GM23248 (cell line): ENCODE measurements around the gene GOLGA6L6. TPM values are rescaled to one million over a fixed set of nuclear protein-coding genes. Genes with fewer than 3 reads are reported as not detected.
"Not testable (repeated sequence)": the region's sequence is repeated elsewhere in the genome, so short reads cannot be mapped to it uniquely, and the experiment has no call there.

ENCODE experiments used
- DNase-seq: peaks from one replicate; pipeline ENCODE4 v3.0.0-alpha.2; 2015
- H2AFZ ChIP-seq: fragments of 200-600 bp; sonication (generic); 2 replicates; pipeline ENCODE4 v1.6.1; 2016; ENCODE audit warnings: antibody characterized with exemption
- H3F3A ChIP-seq: fragments of 200-600 bp; sonication (generic); 2 replicates; pipeline ENCODE4 v1.6.1; 2016; ENCODE audit warnings: mild to moderate bottlenecking, antibody characterized with exemption, mixed run types; ENCODE audit not compliant: insufficient read depth
- H3K27ac ChIP-seq: fragments of 200-600 bp; sonication (generic); 2 replicates; pipeline ENCODE4 v1.5.1; 2016; ENCODE audit warnings: mild to moderate bottlenecking
- H3K27me3 ChIP-seq: fragments of 200-600 bp; sonication (generic); replicated peaks from 2 replicates; pipeline ENCODE4 v1.6.1; 2016; ENCODE audit warnings: mild to moderate bottlenecking; ENCODE audit not compliant: insufficient read depth
- H3K36me3 ChIP-seq: fragments of 200-600 bp; sonication (generic); 2 replicates; pipeline ENCODE4 v1.6.1; 2016; ENCODE audit warnings: low read depth, mild to moderate bottlenecking
- H3K4me1 ChIP-seq: fragments of 200-600 bp; sonication (generic); 2 replicates; pipeline ENCODE4 v1.6.1; 2016; ENCODE audit warnings: mild to moderate bottlenecking; ENCODE audit not compliant: insufficient read depth
- H3K4me2 ChIP-seq: fragments of 200-600 bp; sonication (generic); one replicate; pipeline ENCODE4 v1.6.1; 2016; ENCODE audit warnings: mild to moderate bottlenecking; ENCODE audit not compliant: unreplicated experiment
- H3K4me3 ChIP-seq: fragments of 200-600 bp; sonication (generic); 2 replicates; pipeline ENCODE4 v1.5.1; 2016; ENCODE audit warnings: mild to moderate bottlenecking
- H3K79me2 ChIP-seq: fragments of 200-600 bp; sonication (generic); 2 replicates; pipeline ENCODE4 v1.6.1; 2016; ENCODE audit warnings: mild to moderate bottlenecking; ENCODE audit not compliant: insufficient read depth
- H3K9ac ChIP-seq: fragments of 200-600 bp; sonication (generic); 2 replicates; pipeline ENCODE4 v1.6.1; 2016; ENCODE audit warnings: mild to moderate bottlenecking
- H3K9me2 ChIP-seq: fragments of 200-600 bp; sonication (generic); 2 replicates; pipeline ENCODE4 v1.6.1; 2016; ENCODE audit warnings: mixed run types, mild to moderate bottlenecking, moderate library complexity; ENCODE audit not compliant: insufficient read depth
- H3K9me3 ChIP-seq: fragments of 200-600 bp; sonication (generic); one replicate; pipeline ENCODE4 v1.6.1; 2017; ENCODE audit warnings: low read depth
- H4K20me1 ChIP-seq: fragments of 200-600 bp; sonication (generic); 2 replicates; pipeline ENCODE4 v1.6.0; 2016; ENCODE audit not compliant: insufficient read depth
- WGBS, 2 experiments: methylation state at CpG; one replicate each; pipeline ENCODE4 v1.1.6; 2015 to 2017; ENCODE audit warnings: low lambda C conversion rate in 2 of 2, low coverage in 1 of 2; ENCODE audit errors: missing lambda C conversion rate in 2 of 2; 5-methylcytosine and 5-hydroxymethylcytosine counted together
- in situ Hi-C: fragments of 300-500 bp; cut with MboI; formaldehyde crosslinking; loops from 2 replicates; pipeline ENCODE4 v1.15.0; 2020
- polyA plus RNA-seq: library from polyadenylated mRNA; unstranded; fragments of >200 nt; fragmentation: Nextera tagmentation; extraction: Ambion mirVana; gene quantifications from 2 replicates; pipeline ENCODE4 v1.2.1, GENCODE V29; 2016
- total RNA-seq: library from RNA; depleted of rRNA; stranded (reverse); fragments of >200 nt; shearing (Covaris generic); gene quantifications from 2 replicates; pipeline ENCODE4 v1.2.3, GENCODE V29; 2014

GOLGA6L6 gene
- total and polyA plus RNA-seq, 2 experiments from 2014 or later: not detected

- H4K20me1 ChIP-seq, H3K9me2 ChIP-seq, H3K27me3 ChIP-seq, H3K9ac ChIP-seq, H3K79me2 ChIP-seq, H3F3A ChIP-seq, H3K4me2 ChIP-seq, H2AFZ ChIP-seq, in situ Hi-C loops, H3K4me3 ChIP-seq, H3K27ac ChIP-seq, H3K4me1 ChIP-seq, H3K9me3 ChIP-seq, H3K36me3 ChIP-seq, DNase-seq: not testable (repeated sequence)
- WGBS, 2 experiments: 71 to 73% methylated on average over 5 to 15 of the region's 19 CpGs
Measured at GRCh38 chr15:20551289-20551688, 9.7 kb upstream of the GOLGA6L6 start.

GRCh38 chr15:20505926-20506658 is 35.5 kb downstream of the GOLGA6L6 start:
- H2AFZ ChIP-seq, in situ Hi-C loops, H3K4me1 ChIP-seq, H3K9me3 ChIP-seq, H3F3A ChIP-seq, H3K4me2 ChIP-seq, DNase-seq, H3K9ac ChIP-seq, H3K27ac ChIP-seq, H3K4me3 ChIP-seq, H4K20me1 ChIP-seq, H3K9me2 ChIP-seq, H3K27me3 ChIP-seq, H3K79me2 ChIP-seq, H3K36me3 ChIP-seq: not testable (repeated sequence)
- no CpG with 5 or more reads among the region's 87 CpGs for WGBS, 2 experiments

GRCh38 chr15:20502839-20503238 is 38.8 kb downstream of the GOLGA6L6 start:
- H2AFZ ChIP-seq, H3K9me3 ChIP-seq, in situ Hi-C loops, DNase-seq, H4K20me1 ChIP-seq, H3K79me2 ChIP-seq, H3K4me3 ChIP-seq, H3K9ac ChIP-seq, H3F3A ChIP-seq, H3K36me3 ChIP-seq, H3K27me3 ChIP-seq, H3K4me2 ChIP-seq, H3K4me1 ChIP-seq, H3K9me2 ChIP-seq, H3K27ac ChIP-seq: not testable (repeated sequence)
- WGBS, 2 experiments: no CpG with 5 or more reads among the region's 3 CpGs

DNA sequence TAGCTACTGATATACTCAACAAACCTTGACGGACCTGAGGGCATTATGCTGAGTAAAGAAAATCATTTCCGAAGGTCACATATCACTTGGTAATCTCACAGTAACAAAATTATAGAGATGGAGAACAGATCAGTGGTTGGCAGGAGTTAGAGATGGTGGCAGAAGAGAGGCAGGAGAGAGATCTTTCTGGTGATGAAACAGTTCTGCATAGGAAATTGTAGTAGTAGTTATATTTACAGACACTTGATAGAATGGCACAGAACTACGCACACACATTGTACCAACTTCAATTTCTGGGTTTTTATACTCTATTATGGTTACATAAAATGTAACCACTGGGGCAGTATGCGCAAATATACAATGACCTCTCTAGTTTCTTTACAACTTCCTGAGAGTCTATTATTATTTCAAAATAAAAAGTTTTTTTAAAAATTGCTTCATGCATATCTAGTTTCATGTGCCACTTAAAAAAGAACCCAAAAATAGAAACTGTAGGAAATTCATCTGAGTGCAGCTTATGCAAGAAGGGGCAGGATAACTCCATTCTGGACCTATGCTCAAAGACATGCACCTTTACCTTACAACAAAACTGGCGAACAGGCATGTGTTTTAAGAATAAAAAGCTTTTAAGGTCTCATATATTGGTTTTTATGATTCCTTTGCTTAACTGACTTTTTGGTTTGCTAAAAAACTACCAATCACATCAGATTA is 39.9 kb downstream of the GOLGA6L6 start:
- H4K20me1 ChIP-seq, H3K9me2 ChIP-seq, H3K79me2 ChIP-seq, in situ Hi-C loops, DNase-seq, H3K27ac ChIP-seq, H3K9me3 ChIP-seq, H3K4me3 ChIP-seq, H3K9ac ChIP-seq, H3F3A ChIP-seq, H3K4me1 ChIP-seq, H3K4me2 ChIP-seq, H3K27me3 ChIP-seq, H3K36me3 ChIP-seq, H2AFZ ChIP-seq: not testable (repeated sequence)
- WGBS, 2 experiments: no CpG with 5 or more reads among the region's 5 CpGs

DNA sequence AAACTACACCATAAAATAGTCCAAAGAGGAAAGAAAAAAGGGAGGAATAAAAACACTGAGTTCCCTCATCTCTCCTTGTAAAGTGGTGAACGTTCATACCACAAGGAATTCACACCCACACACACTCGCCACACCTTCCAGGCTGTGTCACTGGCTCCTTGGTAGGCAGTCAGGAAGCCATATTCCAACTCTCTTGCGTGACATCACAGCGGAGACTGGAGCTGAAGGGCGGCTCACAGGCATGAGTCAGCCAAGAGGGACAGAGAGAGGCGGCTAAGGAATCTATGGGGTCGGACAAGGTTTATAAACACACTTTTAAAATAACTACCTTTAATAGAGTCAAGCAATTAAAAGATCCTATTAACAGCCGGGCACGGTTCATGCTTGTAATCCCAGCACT is 43.8 kb downstream of the GOLGA6L6 start:
- H3K36me3 ChIP-seq, H3K4me1 ChIP-seq, H3K79me2 ChIP-seq, H4K20me1 ChIP-seq, DNase-seq, H3K9ac ChIP-seq, H3K4me2 ChIP-seq, H2AFZ ChIP-seq, H3K9me3 ChIP-seq, H3K27ac ChIP-seq, in situ Hi-C loops, H3K27me3 ChIP-seq, H3F3A ChIP-seq, H3K9me2 ChIP-seq, H3K4me3 ChIP-seq: not testable (repeated sequence)
- WGBS, 2 experiments: no CpG with 5 or more reads among the region's 9 CpGs

- H3K4me2 ChIP-seq, H3K4me1 ChIP-seq, in situ Hi-C loops, H2AFZ ChIP-seq, H3K27ac ChIP-seq, H3K79me2 ChIP-seq, DNase-seq, H3K27me3 ChIP-seq, H3K9me3 ChIP-seq, H3K9ac ChIP-seq, H3K36me3 ChIP-seq, H3K4me3 ChIP-seq, H3F3A ChIP-seq, H3K9me2 ChIP-seq, H4K20me1 ChIP-seq: not testable (repeated sequence)
- WGBS, 2 experiments: 20% methylated on average over 1 of the region's 5 CpGs
Measured at GRCh38 chr15:20493035-20493434, 48.6 kb downstream of the GOLGA6L6 start.

DNA sequence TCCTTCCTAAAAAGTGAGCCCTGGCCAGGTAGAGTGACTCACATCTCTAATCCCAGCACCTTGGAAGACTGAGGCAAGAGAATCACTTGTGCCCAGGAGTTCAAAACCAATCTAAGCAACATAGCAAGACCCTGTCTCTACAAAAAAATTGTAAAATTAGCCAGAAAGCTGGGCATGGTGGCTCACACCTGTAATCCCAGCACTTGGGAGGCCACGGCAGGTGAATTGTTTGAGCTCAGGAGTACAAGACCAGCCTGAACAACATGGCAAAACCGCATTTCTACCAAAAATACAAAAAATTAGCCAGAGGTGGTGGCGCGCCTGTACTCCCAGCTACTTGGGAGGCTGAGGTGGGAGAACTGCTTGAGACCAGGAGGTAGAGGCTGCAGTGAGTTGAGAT is 49.0 kb downstream of the GOLGA6L6 start:
- H3K9me2 ChIP-seq, H2AFZ ChIP-seq, H3F3A ChIP-seq, H3K79me2 ChIP-seq, H3K27me3 ChIP-seq, in situ Hi-C loops, H3K27ac ChIP-seq, DNase-seq, H3K9ac ChIP-seq, H3K4me1 ChIP-seq, H4K20me1 ChIP-seq, H3K4me2 ChIP-seq, H3K9me3 ChIP-seq, H3K4me3 ChIP-seq, H3K36me3 ChIP-seq: not testable (repeated sequence)
- WGBS, 2 experiments: 47 to 55% methylated on average over 2 of the region's 4 CpGs
